DND-41 (cell line): ENCODE results near the gene PAK5.

Source experiments
- CTCF ChIP-seq: IDR thresholded peaks from 2 replicates; pipeline ENCODE4 v1.5.1; 2012; ENCODE audit warnings: borderline replicate concordance, low read length, moderate library complexity, mild to moderate bottlenecking; ENCODE audit not compliant: poor library complexity, severe bottlenecking; ENCODE audit errors: extremely low read depth
- EZH2 ChIP-seq: IDR thresholded peaks from 3 replicates; pipeline ENCODE4 v1.6.1; 2012; ENCODE audit warnings: borderline replicate concordance, low read depth, mild to moderate bottlenecking, moderate library complexity, low read length, inconsistent platforms; ENCODE audit not compliant: severe bottlenecking

- TF ChIP-seq CTCF, result no peak
- TF ChIP-seq EZH2, result no peak
Measured at GRCh38 chr20:9637889-9638288, 201.0 kb downstream of the PAK5 start.
